Heart right ventricle (tissue), 16 donors: Measurements from ENCODE around the gene FBXW2. TPM values are rescaled to one million over a fixed set of nuclear protein-coding genes. Genes with fewer than 3 reads are reported as not detected.

Source experiments
- ATAC-seq, 8 donors: fragments of 200-7000 bp; cut with Tn5 transposase; one replicate each; pipeline ENCODE4 v1.9.1; 2020; ENCODE audit warnings: mild to moderate bottlenecking in 8 of 8, moderate library complexity in 8 of 8, moderate number of reproducible peaks in 1 of 8
- DNase-seq, 2 donors: peaks; one replicate each; pipeline ENCODE4 v3.0.0-alpha.2; 2020
- H3K27ac ChIP-seq, 10 donors: fragments of 200-600 bp; sonication (generic) in 2 of 10; one replicate each; pipeline versions ENCODE4 v1.5.0 to v1.8.0; 2020 to 2022; ENCODE audit warnings: mild to moderate bottlenecking in 3 of 10
- H3K27me3 ChIP-seq, 7 donors: fragments of 200-600 bp; one replicate each; pipeline ENCODE4 v1.8.0; 2021 to 2022; ENCODE audit warnings: mild to moderate bottlenecking in 2 of 7
- H3K36me3 ChIP-seq, 9 donors: fragments of 200-600 bp; sonication (generic) in 1 of 9; one replicate each; pipeline versions ENCODE4 v1.5.0 to v1.8.0; 2020 to 2022; ENCODE audit warnings: mild to moderate bottlenecking in 2 of 9
- H3K4me1 ChIP-seq, 9 donors: fragments of 200-600 bp; sonication (generic) in 1 of 9; one replicate each; pipeline versions ENCODE4 v1.5.0 to v1.8.0; 2020 to 2022; ENCODE audit warnings: mild to moderate bottlenecking in 4 of 9
- H3K4me3 ChIP-seq, 10 donors: fragments of 200-600 bp; sonication (generic) in 2 of 10; one replicate each; pipeline versions ENCODE4 v1.5.0 to v1.8.0; 2020 to 2022; ENCODE audit warnings: mild to moderate bottlenecking in 7 of 10, moderate library complexity in 2 of 10
- H3K9me3 ChIP-seq, 11 donors: fragments of 200-600 bp in 10 of 11; sonication (generic) in 2 of 11; one replicate each; pipeline versions ENCODE4 v1.5.0 to v1.8.0; 2013 to 2022; ENCODE audit warnings: mild to moderate bottlenecking in 2 of 11, control low read depth in 1 of 11, moderate library complexity in 1 of 11
- WGBS, 2 donors: extraction: QIAGEN DNeasy Blood & Tissue Kit; methylation state at CpG; one replicate each; pipeline ENCODE4 v1.1.7; 2013; ENCODE audit warnings: inconsistent platforms in 1 of 2; 5-methylcytosine and 5-hydroxymethylcytosine counted together
- intact Hi-C, 10 donors: fragments of 100-400 bp; cut with DNase I; formaldehyde crosslinking; loops; one replicate each; pipeline versions ENCODE4 v1.11.1 to v1.14.2; 2022
- polyA plus RNA-seq, 2 donors: library from polyadenylated mRNA; stranded (reverse); fragments of 200-250 nt; gene quantifications; one replicate each; pipeline ENCODE4 v1.2.3, GENCODE V29; 2013
- total RNA-seq, 10 donors: library from RNA; stranded (reverse); fragmentation: NEBNext Ultra II Directional in 3 of 10; extraction: Animal tissue kit (Norgen Biotek cat#: 25700) in 3 of 10; gene quantifications; one replicate each; pipeline versions ENCODE4 v1.2.1 to v1.2.4, GENCODE V29; 2021 to 2023
- TF ChIP-seq, protein P1 (sequence below), 9 donors: fragments of 200-600 bp; sonication (generic) in 2 of 9; IDR thresholded peaks; one replicate each; pipeline versions ENCODE4 v1.5.0 to v1.8.0; 2021 to 2022; ENCODE audit warnings: antibody characterized with exemption in 9 of 9, mild to moderate bottlenecking in 5 of 9, moderate library complexity in 1 of 9
- donor health status: Arrhythmogenic right ventricular cardiomyopathy.
- donor health status: ischemic (EF 13 %, LVEDD 7.1; RV severe dilation, severe dysfunction).
- donor health status: healthy with polysubstance abuse.
- donor health status: DM: no; HTN: yes; CAD: no.
- donor health status: DM: no; HTN: no; CAD: no.
- donor health status: ischemic (EF 25% LVEDD 6.9; RV normal size, moderate dysfunction).
- donor health status: ischemic (EF 25% LVEDD 5.7; RV mildly dilated, moderate dysfunction).
- donor health status: healthy.
- donor health status: DM: yes; HTN: yes; CAD: no.
- donor health status: Ischemic cardiomyopathy.
- donor health status: ischemic (EF 35%, LVEDD 5.7; RV mildly dilated, moderate dysfunction).
- donor health status: nonischemic (EF 11% LVEDD 7.7; RV severe dilation, severe dysfunction).
- donor health status: DM: yes; HTN: yes; CAD: no.
- donor health status: PGD.
- donor health status: ischemic (EF 29% LVEDD 5.4; RV normal size, mild dysfunction).
- donor health status: nonischemic (EF 23%, LVEDD 6.1; RV moderate dilation, normal function).

FBXW2 gene
- total and polyA plus RNA-seq, 12 donors, result 7.5 to 52.0 (median 44.8) TPM

DNA sequence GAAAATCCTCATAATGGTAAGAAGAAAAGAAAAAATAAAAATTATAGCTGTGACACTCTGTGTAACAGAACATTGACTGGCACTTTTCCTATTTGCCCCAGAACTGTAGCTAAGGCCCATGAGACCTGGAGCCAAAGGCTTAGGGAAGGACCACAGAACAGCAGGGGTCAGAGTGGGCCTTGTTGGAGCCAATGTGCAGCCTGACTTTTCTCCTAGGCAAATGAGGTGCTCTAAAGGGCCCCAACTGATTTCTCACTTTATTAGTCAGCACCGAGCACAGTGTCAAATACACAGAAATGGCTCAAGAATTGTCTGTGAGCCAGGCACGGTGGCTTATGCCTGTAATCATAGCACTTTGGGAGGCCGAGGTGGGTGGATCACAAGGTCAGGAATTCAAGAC, 74.9 kb downstream of the FBXW2 start:
- no peaks in the 10 kb centered on the region for H3K9me3 ChIP-seq
- H3K36me3 ChIP-seq, result no peaks in the 10 kb centered on the region
- DNase-seq (no peak), ATAC-seq (no peak)
- H3K27me3 ChIP-seq, result no peaks in the 10 kb centered on the region
- H3K27ac ChIP-seq, result no peak overlapping the region
- H3K4me3 ChIP-seq, result no peak overlapping the region
- H3K4me1 ChIP-seq, result peaks cover 4 to 16% (median 13%) of the 10 kb centered on the region in 9 donors
- TF ChIP-seq, protein P1, sequence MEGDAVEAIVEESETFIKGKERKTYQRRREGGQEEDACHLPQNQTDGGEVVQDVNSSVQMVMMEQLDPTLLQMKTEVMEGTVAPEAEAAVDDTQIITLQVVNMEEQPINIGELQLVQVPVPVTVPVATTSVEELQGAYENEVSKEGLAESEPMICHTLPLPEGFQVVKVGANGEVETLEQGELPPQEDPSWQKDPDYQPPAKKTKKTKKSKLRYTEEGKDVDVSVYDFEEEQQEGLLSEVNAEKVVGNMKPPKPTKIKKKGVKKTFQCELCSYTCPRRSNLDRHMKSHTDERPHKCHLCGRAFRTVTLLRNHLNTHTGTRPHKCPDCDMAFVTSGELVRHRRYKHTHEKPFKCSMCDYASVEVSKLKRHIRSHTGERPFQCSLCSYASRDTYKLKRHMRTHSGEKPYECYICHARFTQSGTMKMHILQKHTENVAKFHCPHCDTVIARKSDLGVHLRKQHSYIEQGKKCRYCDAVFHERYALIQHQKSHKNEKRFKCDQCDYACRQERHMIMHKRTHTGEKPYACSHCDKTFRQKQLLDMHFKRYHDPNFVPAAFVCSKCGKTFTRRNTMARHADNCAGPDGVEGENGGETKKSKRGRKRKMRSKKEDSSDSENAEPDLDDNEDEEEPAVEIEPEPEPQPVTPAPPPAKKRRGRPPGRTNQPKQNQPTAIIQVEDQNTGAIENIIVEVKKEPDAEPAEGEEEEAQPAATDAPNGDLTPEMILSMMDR (IDR thresholded peaks at IDR 0.05), result no peak
- intact Hi-C loops, result loop anchor here in 2 of 10 donors (10.0 kb wide), 2 partner anchors 94 to 104 kb away; no protein-coding TSS in a partner anchor
- WGBS, 2 donors, result 57 to 60% methylated on average over 3 of the region's 3 CpGs

DNA sequence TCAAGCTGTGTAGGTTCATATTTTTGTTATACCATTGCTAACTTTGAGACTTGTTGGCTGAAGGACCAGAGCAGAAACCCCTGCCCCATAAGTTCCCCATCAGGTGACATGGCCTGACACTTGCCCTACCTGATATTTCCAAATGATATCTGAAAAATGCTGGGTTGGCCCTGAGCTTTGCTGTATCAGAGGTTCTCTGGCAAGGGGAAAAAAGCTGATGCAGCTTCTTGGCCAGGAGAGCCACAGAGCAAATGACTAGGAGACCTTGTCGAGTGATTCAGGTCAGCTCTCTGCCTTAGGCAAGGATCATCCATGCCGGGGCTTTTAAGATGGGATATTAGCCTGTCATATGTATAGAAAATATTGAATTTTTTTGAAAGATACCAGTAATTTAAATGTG, 76.0 kb downstream of the FBXW2 start:
- 85 to 87% methylated on average over 2 of the region's 2 CpGs for WGBS, 2 donors
- Histone ChIP-seq H3K27me3 (no peaks in the 10 kb centered on the region), H3K36me3 (no peaks in the 10 kb centered on the region), H3K27ac (no peak overlapping the region), H3K4me3 (no peak overlapping the region), H3K9me3 (no peaks in the 10 kb centered on the region), H3K4me1 (peaks cover 4 to 27% (median 24%) of the 10 kb centered on the region in 9 donors)
- ATAC-seq, result no peak
- intact Hi-C loops, result loop anchor here in 2 of 10 donors (10.0 kb wide), 2 partner anchors 92 to 102 kb away; no protein-coding TSS in a partner anchor
- TF ChIP-seq, protein P1 (IDR thresholded peaks at IDR 0.05), result no peak
- DNase-seq, result no peak

DNA sequence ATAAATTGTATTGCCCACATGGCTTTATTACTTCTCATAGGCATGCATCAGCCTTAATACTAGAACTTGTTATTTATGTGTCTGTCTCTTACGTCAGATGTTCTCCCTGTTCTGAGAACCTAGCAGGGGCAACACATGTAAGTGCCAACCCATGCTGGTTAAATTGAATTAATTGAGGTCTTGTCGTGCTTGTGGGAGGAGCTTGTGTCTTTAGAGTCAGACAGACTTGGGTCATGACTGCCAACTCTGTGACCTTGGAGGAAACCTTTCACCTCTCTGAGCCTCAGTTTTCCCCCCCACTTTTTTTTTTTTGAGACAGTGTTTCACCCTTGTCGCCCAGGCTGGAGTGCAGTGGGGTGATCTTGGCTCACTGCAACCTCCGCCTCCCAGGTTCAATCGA, 76.7 kb downstream of the FBXW2 start:
- Histone ChIP-seq H3K4me3 (no peak overlapping the region), H3K4me1 (peaks cover 4 to 32% (median 30%) of the 10 kb centered on the region in 9 donors), H3K27me3 (no peaks in the 10 kb centered on the region), H3K9me3 (no peaks in the 10 kb centered on the region), H3K36me3 (no peaks in the 10 kb centered on the region), H3K27ac (no peak overlapping the region)
- ATAC-seq (no peak), DNase-seq (no peak)
- intact Hi-C loops, result loop anchor here in 2 of 10 donors (10.0 kb wide), 2 partner anchors 92 to 102 kb away; no protein-coding TSS in a partner anchor
- 86 to 90% methylated on average over 5 of the region's 5 CpGs for WGBS, 2 donors
- TF ChIP-seq, protein P1 (IDR thresholded peaks at IDR 0.05), result no peak

DNA sequence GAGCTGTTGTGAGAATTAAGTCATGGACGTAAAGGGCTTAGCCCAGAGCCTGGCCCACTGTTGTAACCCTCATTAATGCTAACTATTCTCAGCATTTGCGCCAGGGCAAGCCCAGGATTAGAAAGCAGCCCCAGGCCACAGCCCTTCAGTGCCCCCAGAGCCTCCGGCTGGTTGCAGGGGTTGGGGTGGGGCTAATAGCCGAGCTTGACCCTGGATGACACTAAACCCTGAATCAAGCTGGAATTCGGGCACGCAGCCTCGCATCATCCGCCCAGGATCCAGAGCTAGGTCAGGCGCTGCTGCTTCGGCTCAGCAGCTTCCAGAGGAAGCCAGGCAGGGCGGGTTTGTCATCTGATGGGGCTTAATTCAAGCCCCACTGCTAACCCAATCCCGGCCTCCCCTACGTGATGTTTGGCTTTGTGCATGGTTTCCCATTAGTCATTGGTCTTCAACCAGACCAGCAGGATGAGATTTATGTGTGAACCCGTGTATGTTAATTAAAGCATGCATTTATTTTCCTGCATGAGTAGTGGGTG, 77.8 kb downstream of the FBXW2 start:
- Histone ChIP-seq H3K9me3 (no peaks in the 10 kb centered on the region), H3K36me3 (no peaks in the 10 kb centered on the region), H3K27me3 (no peaks in the 10 kb centered on the region), H3K4me3 (peak overlapping the region in 9 of 10 donors; percentile 48 to 97 (median 83)), H3K4me1 (peaks cover 4 to 42% (median 38%) of the 10 kb centered on the region in 9 donors), H3K27ac (peak overlapping the region in 7 of 10 donors; percentile 72 to 93 (median 84))
- 35 to 57% methylated on average over 14 of the region's 14 CpGs for WGBS, 2 donors
- TF ChIP-seq, protein P1 (IDR thresholded peaks at IDR 0.05), result no peak
- ATAC-seq (peak in 5 of 8 donors; percentile 2 to 11 (median 8)), DNase-seq (peak; percentile 25 to 41)
- intact Hi-C loops, result loop anchor here in 2 of 10 donors (10.0 kb wide), 2 partner anchors 91 to 101 kb away; no protein-coding TSS in a partner anchor
